Measurements from ENCODE around the gene A1BG. TPM values are rescaled to one million over a fixed set of nuclear protein-coding genes. Genes with fewer than 3 reads are reported as not detected.
A peak's percentile ranks its signal among the peaks of the same experiment; 100 is the strongest.

Gene A1BG
- total and polyA plus RNA-seq, 2 of the 13 experiments (the other 11 are each of a cell fraction or from before 2014, with no cell fraction given) = 14.7 to 41.4 TPM

- TF ChIP-seq NFAT5 (CRISPR knock-in tag; IDR thresholded peaks at IDR 0.05) (0 out of 2 replicates have a peak, but pooled peaks have one; percentile 37), NR2F2 (IDR thresholded peaks at IDR 0.05; ENCODE audit: borderline replicate concordance, low read depth) (peak; percentile 90), LCORL (IDR thresholded peaks at IDR 0.05) (no peak), LCORL (CRISPR knock-in tag; IDR thresholded peaks at IDR 0.05) (0 out of 2 replicates have a peak, but pooled peaks have one; percentile 23), ZBTB46 (CRISPR knock-in tag; IDR thresholded peaks at IDR 0.05; ENCODE audit: borderline replicate concordance) (no peak), TSC22D2 (CRISPR knock-in tag; IDR thresholded peaks at IDR 0.05; ENCODE audit: borderline replicate concordance) (no peak), ZBTB8A (CRISPR knock-in tag; IDR thresholded peaks at IDR 0.05; ENCODE audit: borderline replicate concordance, low read depth) (no peak), ZNF883 (CRISPR knock-in tag; IDR thresholded peaks at IDR 0.05; ENCODE audit: not compliant biosample characterization) (no peak), ZBTB42 (CRISPR knock-in tag; IDR thresholded peaks at IDR 0.05) (no peak), WIZ (CRISPR knock-in tag; IDR thresholded peaks at IDR 0.05) (no peak), IRX3 (CRISPR knock-in tag; IDR thresholded peaks at IDR 0.05; ENCODE audit: borderline replicate concordance, low read depth) (no peak), PCBP1 (IDR thresholded peaks at IDR 0.05; ENCODE audit: borderline replicate concordance, low read depth, low read length) (no peak), ZNF746 (CRISPR knock-in tag; IDR thresholded peaks at IDR 0.05) (peak; percentile 72; the same call in 1 of the 2 replicates), MLLT10 (CRISPR knock-in tag; IDR thresholded peaks at IDR 0.05) (no peak), TBX3 (IDR thresholded peaks at IDR 0.05; ENCODE audit: borderline replicate concordance) (no peak), MEIS2 (CRISPR knock-in tag; IDR thresholded peaks at IDR 0.05) (no peak), ATF5 (CRISPR knock-in tag; IDR thresholded peaks at IDR 0.05; ENCODE audit: low read depth) (no peak), ZNF484 (CRISPR knock-in tag; IDR thresholded peaks at IDR 0.05; ENCODE audit: borderline replicate concordance, low read depth) (no peak), ZNF572 (CRISPR knock-in tag; IDR thresholded peaks at IDR 0.05) (no peak), DNMT3B (CRISPR knock-in tag; conservative IDR thresholded peaks at IDR 0.05) (no peak), ZKSCAN5 (CRISPR knock-in tag; IDR thresholded peaks at IDR 0.05) (no peak), HDAC1 (CRISPR knock-in tag; IDR thresholded peaks at IDR 0.05) (peak; percentile 52), EED (CRISPR knock-in tag; IDR thresholded peaks at IDR 0.05) (no peak)
These were observed at the start of gene A1BG (continued) for GRCh38 chr19:58352760-58353671.
